Right lung (tissue), 5 donors: ENCODE measurements around the gene OPRL1. TPM values are rescaled to one million over a fixed set of nuclear protein-coding genes. Genes with fewer than 3 reads are reported as not detected.
A peak's percentile ranks its signal among the peaks of the same experiment; 100 is the strongest.

Experiments used
- DNase-seq, 2 donors: peaks; one replicate each; pipeline ENCODE4 v3.0.0-alpha.2; 2013
- polyA plus RNA-seq, 5 donors: library from polyadenylated mRNA; unstranded; fragments of 120-200 nt; gene quantifications; one replicate each; pipeline versions ENCODE4 v1.2.1 to v1.2.3, GENCODE V29; 2013; ENCODE audit warnings: inconsistent platforms in 1 of 5, low replicate concordance in 1 of 5; ENCODE audit not compliant: insufficient read length in 5 of 5, insufficient read depth in 1 of 5

The OPRL1 gene
- polyA plus RNA-seq, 5 donors = 1.8 to 2.6 (median 2.4) TPM

DNA sequence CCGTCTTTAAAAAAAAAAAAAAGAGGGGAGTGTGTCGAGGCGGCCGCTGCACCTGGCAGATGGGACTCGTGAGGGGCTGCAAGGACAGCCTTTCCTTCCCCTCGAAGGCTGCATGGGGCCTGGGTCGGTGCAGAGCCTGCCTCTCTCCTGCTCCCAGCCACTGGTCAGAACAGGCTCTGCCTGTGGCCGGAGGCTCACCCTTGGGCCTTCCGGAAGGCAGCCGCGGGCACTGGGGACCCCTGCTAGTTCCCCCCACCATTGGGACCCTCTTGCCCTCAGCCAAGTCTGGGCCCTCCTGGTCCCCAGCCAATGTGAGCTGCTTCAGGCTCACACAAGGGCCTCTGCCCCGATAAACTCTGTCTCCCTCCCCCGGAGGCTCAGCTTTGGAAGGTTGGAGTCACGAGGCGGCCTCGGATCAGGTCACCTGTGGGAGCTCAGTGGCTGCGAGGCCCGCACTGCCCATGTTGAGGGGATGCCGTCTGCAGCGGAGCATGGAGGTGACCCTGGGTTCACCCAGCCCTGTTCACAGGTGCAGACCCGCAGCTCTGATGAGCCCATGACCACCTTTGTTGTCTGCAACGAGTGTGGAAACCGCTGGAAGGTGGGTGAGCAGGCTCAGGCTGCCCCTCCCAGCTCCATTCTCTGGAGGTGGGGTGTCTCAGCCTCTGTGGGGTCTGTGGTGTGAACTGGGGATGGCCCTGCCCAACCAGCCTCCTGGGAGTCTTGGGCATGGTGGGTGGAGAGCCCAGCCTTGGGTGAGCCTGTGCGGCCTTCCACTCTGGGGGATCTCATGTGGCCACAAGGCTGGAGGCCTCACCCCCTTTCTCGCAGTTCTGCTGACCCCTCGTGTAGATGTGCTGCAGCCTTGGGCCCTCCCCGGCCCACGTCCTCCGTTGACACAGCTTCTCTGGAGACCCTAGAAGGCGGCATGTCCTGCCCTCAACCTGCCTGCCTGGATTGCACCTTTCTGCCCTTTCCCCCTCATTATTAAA, 8.2 kb upstream of the OPRL1 start:
- DNase-seq = no peak

DNA sequence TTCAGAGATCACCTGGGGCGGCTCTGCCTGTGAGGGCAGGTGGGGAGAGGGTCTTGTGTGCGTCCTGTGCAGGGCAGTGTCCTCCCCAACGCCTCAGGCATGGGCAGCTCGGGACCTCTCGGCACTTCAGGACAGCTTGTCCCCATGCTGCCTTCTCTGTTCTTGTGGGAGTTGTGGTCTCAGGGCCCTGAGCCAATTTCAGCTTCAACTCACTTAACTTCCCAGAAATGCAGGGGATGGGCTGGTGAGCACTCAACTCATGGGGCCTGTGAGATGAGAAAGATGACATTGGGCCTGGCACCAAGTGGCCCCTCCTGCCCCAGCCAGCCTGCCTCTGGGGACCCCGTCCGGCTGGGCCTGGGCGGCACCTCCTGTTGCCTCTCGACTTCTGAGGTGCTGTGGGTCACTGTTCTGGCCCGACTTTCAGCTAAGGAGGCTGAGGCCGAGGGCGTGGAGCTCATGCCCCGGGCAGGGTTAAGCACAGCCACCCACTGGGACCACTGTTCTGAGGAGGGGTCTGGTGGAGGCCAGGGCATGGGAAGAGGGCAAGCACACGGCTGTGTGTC, 7.3 kb upstream of the OPRL1 start:
- no peak for DNase-seq

DNA sequence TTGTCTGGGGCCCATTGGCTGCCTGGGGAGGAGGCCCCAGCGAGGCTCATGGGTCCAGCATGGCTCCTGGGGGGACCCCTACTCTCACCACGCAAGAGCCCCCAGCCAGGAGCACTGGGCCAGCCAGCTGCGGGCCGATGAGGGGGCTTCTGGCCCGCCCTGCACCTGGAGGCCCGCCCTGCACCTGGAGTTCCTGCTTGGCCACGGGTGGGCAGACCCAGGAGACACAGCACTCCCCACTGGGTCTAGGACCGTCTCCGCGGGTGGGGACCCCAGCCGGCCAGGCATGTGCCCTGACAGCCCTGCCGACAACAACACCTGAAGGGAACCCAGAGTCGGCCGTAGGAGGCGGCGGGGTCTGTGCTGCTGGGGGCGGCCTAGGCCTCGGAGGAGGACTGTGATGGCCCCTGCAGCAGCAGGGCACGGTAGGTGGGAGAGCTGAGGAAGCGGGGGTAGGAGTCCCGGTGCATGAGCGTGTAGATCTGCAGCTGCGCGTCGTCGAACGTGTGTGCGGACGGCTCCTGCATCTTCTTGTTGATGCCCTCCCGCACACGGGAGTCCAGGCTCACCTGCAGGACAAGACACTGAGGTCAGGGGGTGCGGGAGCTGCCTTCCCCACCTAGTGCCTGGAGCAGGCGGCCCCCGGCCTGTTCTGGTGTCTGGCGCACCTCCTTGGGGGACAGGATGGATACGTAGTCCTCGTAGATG, 6.3 kb upstream of the OPRL1 start:
- DNase-seq = no peak

DNA sequence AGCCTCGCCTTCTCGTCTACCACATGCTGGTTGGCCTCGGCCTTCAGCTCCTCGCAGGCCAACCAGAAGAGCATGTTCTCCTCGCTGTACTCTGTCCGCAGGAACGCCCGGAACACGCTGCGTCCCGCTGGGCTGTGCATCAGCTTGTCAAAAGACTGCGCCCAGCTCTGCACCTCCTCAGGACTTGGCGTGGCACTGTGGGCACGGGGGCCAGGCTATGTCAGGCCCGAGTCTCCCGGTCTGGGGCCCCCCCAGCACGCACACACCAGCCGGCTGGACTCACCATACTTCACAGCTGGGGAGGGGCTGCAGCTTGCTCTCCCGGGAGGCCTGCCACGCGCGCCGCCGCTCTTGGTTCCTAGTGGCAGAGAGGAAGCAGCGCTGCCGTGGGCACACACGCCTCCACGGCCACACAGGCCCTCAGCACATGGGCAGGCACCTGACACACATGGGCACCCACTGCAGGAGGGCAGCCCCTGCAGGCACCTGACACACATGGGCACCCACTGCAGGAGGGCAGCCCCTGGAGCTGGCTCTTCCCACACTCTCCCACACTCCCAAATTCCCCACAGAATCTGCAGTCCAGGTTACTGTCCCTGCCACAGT, 5.6 kb upstream of the OPRL1 start:
- no peak for DNase-seq

DNA sequence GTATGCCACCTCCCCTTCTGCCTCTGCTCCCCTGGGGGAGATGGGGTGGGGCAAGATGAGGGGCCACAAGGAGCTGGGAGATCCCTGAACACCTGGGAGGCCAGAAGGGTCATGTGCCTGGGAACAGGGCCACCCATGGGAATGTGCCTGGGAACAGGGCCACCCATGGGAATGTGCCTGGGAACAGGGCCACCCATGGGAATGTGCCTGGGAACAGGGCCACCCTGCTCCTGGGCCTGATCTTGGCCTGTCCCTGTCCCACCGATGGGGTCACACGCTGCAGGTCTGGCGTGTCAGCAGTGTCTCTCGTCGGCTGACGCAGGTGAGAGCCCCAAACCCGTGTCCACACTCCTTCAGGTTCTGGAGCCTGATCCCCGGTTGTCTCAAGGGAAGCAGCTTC, 4.9 kb upstream of the OPRL1 start:
- DNase-seq = no peak

DNA sequence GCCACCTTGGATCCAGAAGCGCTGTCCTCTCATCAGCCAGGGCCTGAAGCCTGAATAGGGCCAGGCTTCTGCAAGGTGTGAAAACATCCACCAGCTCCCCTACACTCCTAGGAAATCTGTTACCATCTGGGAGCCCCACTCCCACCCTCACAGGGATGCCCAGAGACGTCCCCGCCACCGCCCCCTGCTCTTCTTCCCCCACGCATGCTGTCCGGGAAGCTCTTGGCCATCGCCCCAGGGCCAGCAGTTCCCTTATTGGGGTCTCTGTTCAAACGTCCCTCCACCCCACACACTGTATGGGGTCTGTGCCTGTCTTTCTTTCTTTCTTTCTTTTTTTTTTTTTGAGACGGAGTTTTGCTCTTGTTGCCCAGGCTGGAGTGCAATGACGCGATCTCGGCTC, 4.3 kb upstream of the OPRL1 start:
- no peak for DNase-seq

DNA sequence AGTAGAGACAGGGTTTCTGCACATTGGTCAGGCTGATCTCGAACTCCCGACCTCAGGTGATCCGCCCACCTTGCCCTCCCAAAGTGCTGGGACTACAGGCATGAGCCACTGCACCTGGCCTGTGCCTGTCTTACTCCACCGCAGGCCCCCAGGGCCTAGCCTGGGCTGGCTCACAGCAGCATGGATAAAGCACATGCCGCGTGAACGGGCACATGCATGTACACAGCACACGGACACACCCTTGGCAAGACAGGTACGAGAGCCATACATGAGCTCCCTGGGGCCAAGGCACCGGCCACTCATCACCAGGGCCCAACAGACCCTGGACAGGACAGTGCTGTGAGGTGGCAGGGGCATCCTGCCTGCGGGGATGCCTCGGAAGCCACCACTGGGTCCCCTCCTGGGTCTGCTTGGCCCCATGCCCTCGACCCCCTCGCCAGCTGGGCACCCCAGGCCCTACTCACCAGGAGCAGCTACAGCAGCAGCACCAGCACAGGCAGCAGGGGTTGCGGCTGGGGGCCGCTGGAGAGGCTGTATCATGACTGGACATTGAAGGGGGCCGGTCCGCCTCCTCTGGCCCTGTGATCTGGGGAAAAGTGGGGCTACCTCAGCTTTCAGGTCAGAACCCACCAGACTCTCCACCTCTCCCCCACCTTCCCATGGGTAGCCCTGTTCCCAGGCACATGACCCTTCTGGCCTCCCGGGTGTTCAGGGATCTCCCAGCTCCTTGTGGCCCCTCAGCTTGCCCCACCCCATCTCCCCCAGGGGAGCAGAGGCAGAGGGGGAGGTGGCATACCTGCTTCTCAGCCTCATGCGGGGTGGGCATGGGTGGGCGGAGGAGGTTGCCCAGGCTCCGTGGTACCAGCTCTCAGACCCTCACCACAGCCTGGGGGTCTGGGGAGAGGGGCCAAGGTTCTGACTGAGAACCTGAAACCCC, 3.6 kb upstream of the OPRL1 start:
- no peak for DNase-seq

DNA sequence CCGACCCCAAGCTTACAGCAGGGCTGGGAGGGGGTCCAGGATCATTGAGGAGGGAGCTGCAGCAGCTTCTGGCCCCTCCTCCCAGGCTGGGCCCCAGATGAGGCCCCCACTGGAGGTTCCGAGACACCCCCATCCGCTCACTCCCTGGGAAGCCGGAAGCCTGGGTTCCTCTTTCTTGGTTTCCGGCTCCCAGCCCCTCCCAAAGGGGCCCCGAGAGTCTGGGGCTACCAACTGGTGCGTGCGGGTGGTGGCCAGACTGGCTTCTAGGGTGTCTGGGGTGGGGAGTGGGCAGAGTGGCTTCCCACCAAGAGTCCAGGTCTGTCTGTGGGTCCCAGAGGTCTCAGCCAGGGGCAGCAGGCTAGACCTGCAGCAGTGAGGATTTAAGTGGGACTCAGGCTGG, 2.8 kb upstream of the OPRL1 start:
- no peak for DNase-seq

DNA sequence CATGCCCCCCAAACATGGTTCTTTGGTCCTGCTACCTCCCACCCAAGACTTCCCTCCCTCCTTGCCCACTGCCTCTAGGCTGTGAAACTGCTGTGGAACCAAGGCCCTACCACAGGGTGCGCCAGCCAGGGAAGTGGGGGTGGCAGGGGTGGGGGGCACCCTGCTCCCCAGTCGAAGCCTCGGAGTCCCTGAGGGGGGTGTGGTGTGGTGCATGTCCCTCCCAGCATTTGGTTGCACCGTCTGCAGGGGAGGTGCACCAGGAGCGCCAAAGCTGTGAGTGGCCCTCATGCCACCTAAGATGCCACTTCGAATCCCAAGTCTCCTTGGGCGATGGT, 2.4 kb upstream of the OPRL1 start:
- DNase-seq = no peak

DNA sequence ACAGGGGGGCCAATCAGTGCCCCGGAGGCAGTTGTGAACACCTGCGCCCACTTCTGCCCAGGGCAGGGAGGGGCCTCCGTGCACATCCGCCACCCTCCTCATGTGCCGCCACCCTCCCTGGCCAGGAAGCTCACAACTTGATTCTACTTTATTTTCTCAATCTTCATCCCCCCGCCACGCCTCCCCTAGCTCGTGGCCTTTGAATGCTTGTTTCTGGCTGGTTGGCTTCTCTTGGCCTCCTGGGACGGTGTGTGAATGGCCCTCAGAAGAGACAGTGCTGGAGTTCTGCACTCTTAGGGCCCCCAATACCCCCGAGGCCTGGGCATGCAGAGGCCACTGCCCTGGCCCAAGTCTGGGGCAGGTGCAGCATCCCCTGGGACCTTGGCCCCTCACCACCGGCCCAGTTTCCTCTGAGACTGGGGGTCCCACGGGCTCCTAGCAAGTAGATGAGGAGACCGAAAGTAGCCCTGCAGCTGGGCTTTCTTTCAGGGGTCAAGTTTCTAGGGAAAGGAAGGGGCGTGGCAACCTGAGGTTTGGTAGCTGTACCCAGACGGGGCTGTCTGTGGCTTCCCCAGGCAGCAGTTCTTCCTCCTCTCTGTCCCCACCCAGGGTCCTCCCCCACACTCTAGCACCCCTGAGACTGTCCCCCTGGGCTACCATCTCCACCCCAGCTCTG, 1.9 kb upstream of the OPRL1 start:
- DNase-seq = no peak

DNA sequence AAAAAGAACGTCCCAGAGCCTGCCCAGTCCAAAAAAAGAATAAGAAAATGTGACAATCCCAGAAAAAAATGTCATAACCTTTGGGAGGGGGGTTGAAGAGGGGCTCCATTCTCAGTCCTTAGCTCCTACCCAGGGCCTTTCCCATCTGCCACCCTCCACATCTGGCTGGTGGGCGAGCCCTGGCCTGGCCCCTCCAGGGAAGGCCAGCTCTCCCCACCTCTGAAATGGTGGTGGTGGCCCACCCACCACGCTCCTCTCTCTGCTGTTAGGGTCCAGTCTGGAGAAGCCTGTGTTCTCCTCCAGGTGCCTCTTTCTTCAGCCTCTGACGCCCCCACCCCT, 979 bp upstream of the OPRL1 start:
- no peak for DNase-seq

DNA sequence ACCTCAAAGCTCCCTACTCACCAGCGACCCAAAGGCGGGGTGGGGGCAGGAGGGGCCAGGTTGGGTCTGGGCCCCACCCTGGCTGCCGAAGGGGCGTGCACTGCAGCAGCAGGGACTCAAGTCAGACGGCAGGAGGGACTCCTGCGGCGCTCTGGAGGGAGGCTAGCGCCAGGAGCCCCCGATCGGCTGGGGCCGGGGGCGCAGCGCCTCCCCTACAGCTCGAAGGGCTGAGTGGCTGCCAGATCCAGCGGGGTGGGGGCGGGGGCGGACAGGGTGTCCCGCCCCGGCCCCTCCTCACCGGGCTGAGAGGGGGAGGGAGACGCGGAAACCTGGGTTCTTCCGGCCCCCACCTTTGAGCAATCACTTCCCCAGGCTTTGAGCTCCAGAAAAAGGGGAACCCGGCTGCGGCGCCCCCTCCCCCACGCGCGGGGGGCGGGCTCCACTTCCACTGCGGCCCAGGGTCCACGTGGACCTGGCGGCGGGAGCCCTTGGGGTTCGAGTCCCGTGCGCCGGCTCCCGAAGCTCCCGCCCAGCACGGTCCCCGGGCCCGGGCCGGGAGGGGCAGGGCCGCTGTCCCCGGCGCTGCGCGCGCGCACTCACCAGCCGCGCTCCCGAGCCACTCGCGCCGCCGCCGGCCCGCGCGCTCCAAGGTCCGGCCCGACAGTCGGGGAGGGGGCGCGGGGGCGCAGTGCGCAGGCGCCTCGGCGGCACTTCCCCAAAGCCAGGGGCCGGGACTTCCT, 439 bp upstream of the OPRL1 start, which contains the start of gene RGS19:
Gene RGS19, minus strand, starts transcription at position 246 of the 740 bp plus-strand sequence. CDS start 2,632 bp downstream, outside the sequence.
- peak; percentile 76 to 79 for DNase-seq

DNA sequence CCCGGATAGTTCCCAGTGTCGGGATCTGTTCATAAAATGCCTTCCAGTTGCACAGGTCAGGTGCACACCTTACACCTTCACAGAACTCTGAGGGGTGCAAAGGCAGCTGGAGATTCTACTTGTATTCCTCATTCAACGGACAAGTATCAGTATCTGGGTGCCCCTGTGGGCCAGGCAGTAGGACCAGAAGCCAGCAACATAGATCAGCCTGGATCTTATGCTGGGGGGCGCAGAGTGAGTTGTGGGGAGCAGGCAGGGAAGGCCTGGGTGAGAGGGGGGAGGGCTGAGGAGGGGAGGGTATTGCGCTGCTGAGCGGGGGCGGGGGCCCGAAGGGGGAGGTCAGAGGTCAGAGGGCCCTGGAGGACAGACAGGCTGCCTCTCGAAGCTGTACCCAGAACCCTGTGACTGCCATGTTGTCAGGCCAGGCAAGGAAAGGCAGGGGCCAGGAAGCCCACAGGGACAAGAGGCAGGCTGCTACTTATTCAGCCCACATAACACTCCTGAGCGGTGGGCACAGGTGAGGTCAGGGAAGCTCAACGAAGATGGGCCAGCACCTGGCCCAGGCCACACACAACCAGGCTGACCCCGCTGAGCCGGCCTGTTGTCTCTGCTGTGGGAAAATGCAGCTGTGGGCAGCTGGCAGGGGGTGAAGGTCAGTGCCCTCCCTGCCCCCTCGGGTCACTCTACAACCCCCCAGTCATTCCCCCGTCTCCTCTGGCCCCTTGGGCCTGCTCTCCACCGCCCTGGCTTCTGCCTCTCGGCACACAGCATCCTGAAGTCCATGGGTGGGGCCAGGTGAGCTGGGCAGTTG, 1.1 kb downstream of the OPRL1 start:
- no peak for DNase-seq

DNA sequence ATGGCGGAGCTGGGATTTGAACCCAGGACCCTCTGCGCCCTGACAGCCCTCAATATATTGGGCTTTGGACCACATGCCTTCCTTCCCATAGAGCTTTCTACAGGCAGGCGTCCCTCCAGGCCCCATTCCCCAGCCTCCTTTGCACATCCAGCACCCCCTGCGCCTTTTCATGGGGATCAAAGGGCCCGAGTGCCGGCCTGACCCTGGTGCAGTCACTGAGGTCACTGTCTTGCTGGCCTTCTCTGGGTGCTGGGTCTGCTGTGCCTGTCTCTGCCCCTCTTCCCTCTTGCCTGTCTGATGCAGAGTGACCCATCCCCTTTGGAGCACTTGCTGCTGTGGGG, 1.7 kb downstream of the OPRL1 start:
- DNase-seq = no peak

DNA sequence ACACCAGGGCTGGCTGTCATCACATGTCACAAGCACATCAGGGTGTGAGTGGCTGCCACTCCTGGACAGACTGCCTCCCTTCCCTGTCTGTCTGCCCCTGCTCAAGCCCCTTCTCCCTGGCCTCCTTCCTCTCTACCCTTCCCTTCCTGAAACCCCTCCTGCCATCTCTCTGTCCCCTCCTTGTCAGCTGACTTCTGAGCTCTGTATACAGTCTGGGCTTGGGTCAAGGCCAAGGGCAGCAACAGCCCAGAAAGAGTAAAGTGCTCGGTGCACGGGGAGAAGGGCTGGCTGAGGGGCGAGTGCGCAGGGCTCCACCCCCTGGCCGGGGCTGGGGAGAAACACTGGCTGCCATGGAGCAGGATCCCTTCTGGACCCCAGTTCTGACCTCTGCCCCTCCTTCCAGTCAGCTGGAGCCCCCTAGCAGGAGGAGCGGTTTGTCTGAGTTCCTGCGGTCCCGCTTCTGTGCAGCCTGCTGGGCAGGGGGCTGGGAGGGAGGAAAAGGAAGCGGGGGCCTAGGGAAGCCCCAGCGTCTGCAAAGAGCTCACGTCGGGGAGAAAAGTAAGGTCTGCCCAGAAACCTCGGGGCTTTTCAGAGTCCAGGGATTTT, 2.3 kb downstream of the OPRL1 start:
- no peak for DNase-seq

DNA sequence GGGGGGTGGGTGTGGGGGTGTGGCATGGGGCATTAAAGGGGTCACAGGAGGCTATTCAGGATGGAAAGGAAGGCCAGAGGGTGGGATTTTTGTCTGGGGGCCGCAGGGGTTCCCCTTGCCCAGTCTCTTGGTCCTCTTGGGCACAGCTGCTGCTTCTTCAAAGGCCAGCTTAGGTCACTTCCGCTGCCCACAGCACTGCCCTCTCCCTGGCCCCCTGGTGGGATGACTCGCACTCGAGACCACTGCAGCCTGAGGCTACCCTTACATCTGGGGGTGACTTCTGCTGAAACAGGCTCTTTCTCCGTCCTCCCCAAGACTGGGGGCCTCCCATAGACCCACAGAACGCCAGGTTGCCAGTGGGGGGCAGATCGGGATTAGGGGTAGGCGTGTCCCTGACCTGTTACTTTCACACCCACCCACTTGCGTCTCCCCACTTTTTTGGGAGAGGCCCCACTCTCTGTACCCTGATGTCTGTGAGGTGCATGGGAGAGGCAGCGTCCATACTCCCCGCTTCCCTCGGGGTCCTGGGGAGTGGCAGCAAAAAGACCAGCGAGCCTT, 3.0 kb downstream of the OPRL1 start:
- DNase-seq = no peak

DNA sequence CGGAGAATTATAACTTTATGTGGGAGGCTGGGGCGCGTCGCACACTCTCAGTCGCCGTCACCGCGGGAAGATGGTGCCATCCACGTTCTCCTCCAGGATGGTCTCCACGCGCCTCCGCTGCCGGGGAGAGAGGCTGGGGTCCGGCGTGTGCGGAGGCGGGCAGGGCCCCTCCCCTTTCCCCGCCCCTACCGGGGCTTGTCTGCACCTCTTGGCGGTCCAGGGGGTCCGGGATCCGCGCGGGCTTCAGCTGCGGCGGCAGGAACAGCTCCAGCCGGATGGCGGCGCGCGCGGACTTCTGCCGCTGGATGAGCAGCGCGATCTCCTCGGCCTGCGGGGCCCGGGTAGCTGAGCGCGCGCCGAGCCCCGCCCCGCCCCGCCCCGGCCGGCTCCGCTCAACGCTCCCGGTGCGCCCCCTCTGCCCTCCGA, 3.5 kb downstream of the OPRL1 start:
- peak; percentile 63 to 69 for DNase-seq
